ENCODE data around the gene METTL8. TPM values are rescaled to one million over a fixed set of nuclear protein-coding genes. Genes with fewer than 3 reads are reported as not detected.

The METTL8 gene
- total RNA-seq, 1 experiment from 2014 or later, result 55.1 TPM

- ChIA-PET POLR2A (interaction anchor here (0.6 to 3.6 kb wide), 6 partner anchors 13 to 1019 kb away, joined by 3 to 25 read pairs (median 3); partner anchors contain the start of genes DCAF17, GORASP2 and METTL8), CTCF (interaction anchor here (0.7 kb wide), 4 partner anchors 26 to 1522 kb away, joined by 3 to 5 read pairs (median 4); no protein-coding TSS in a partner anchor)
- BruUV-seq (replicated peaks), result no TSS peak
- H3K4me3 Mint-ChIP-seq (ENCODE audit: unreplicated experiment), result no peak overlapping the region
- DNase-seq (ENCODE audit: unreplicated experiment), result no peak
- no peaks in the 10 kb centered on the region for H3K9me3 Mint-ChIP-seq (ENCODE audit: unreplicated experiment)
- no peaks in the 10 kb centered on the region for H3K27me3 Mint-ChIP-seq (ENCODE audit: insufficient read depth, unreplicated experiment)
- TF ChIP-seq CTCF (IDR thresholded peaks at IDR 0.05; ENCODE audit: unreplicated experiment), result no peak
- peaks cover 35% of the 10 kb centered on the region for H3K4me1 Mint-ChIP-seq (ENCODE audit: insufficient read depth, unreplicated experiment)
- intact Hi-C loops (cut with micrococcal nuclease), result no loop called here
- peaks cover 6% of the 10 kb centered on the region for H3K36me3 Mint-ChIP-seq (ENCODE audit: insufficient read depth, unreplicated experiment)
- peak overlapping the region; percentile 5 for H3K27ac Mint-ChIP-seq (ENCODE audit: low read depth, unreplicated experiment)
Observed at GRCh38 chr2:171412571-171413175, 21.1 kb downstream of the METTL8 start.

GRCh38 chr2:171411791-171412483 lies 21.9 kb downstream of the METTL8 start:
- H3K4me1 Mint-ChIP-seq (ENCODE audit: insufficient read depth, unreplicated experiment), result peaks cover 38% of the 10 kb centered on the region
- TF ChIP-seq CTCF (IDR thresholded peaks at IDR 0.05; ENCODE audit: unreplicated experiment), result no peak
- no peak for DNase-seq (ENCODE audit: unreplicated experiment)
- ChIA-PET POLR2A (interaction anchor here (1.0 to 5.0 kb wide), 6 partner anchors 21 to 482 kb away, joined by 3 to 53 read pairs (median 16); partner anchors contain the start of genes DCAF17, GORASP2, METTL8 and TLK1), CTCF (interaction anchor here (0.5 to 2.2 kb wide), 5 partner anchors 18 to 610 kb away, joined by 3 to 7 read pairs (median 4); partner anchors contain the start of gene GORASP2)
- H3K27me3 Mint-ChIP-seq (ENCODE audit: insufficient read depth, unreplicated experiment), result no peaks in the 10 kb centered on the region
- no peaks in the 10 kb centered on the region for H3K9me3 Mint-ChIP-seq (ENCODE audit: unreplicated experiment)
- no TSS peak for BruUV-seq (replicated peaks)
- no peak overlapping the region for H3K4me3 Mint-ChIP-seq (ENCODE audit: unreplicated experiment)
- intact Hi-C loops (cut with micrococcal nuclease), result no loop called here
- H3K36me3 Mint-ChIP-seq (ENCODE audit: insufficient read depth, unreplicated experiment), result peaks cover 6% of the 10 kb centered on the region
- H3K27ac Mint-ChIP-seq (ENCODE audit: low read depth, unreplicated experiment), result peak overlapping the region; percentile 5

- H3K27me3 Mint-ChIP-seq (ENCODE audit: insufficient read depth, unreplicated experiment), result no peaks in the 10 kb centered on the region
- CTCF ChIA-PET, result interaction anchor here (0.5 to 2.2 kb wide), 7 partner anchors 10 to 609 kb away, joined by 3 to 7 read pairs (median 4); partner anchors contain the start of gene GORASP2
- H3K27ac Mint-ChIP-seq (ENCODE audit: low read depth, unreplicated experiment), result peak overlapping the region; percentile 94
- peaks cover 6% of the 10 kb centered on the region for H3K36me3 Mint-ChIP-seq (ENCODE audit: insufficient read depth, unreplicated experiment)
- BruUV-seq (replicated peaks), result no TSS peak
- POLR2A ChIA-PET, result interaction anchor here (0.6 to 5.0 kb wide), 13 partner anchors 11 to 482 kb away, joined by 3 to 53 read pairs (median 6); partner anchors contain the start of genes DCAF17, GORASP2, METTL8 and TLK1
- no peak overlapping the region for H3K4me3 Mint-ChIP-seq (ENCODE audit: unreplicated experiment)
- no peak for DNase-seq (ENCODE audit: unreplicated experiment)
- peaks cover 38% of the 10 kb centered on the region for H3K4me1 Mint-ChIP-seq (ENCODE audit: insufficient read depth, unreplicated experiment)
- intact Hi-C loops (cut with micrococcal nuclease), result no loop called here
- no peak for TF ChIP-seq CTCF (IDR thresholded peaks at IDR 0.05; ENCODE audit: unreplicated experiment)
- no peaks in the 10 kb centered on the region for H3K9me3 Mint-ChIP-seq (ENCODE audit: unreplicated experiment)
Observed at GRCh38 chr2:171411214-171411613, 22.6 kb downstream of the METTL8 start.

GRCh38 chr2:171410624-171411023 lies 23.2 kb downstream of the METTL8 start:
- CTCF ChIA-PET, result interaction anchor here (0.6 to 2.2 kb wide), 8 partner anchors 10 to 481 kb away, joined by 3 to 7 read pairs (median 4); partner anchors contain the start of gene GORASP2
- H3K4me3 Mint-ChIP-seq (ENCODE audit: unreplicated experiment), result peak overlapping the region; percentile 81

More at GRCh38 chr2:171410624-171411023, 23.2 kb downstream of the METTL8 start:
- peaks cover 35% of the 10 kb centered on the region for H3K4me1 Mint-ChIP-seq (ENCODE audit: insufficient read depth, unreplicated experiment)
- intact Hi-C loops (cut with micrococcal nuclease), result no loop called here
- no peak for DNase-seq (ENCODE audit: unreplicated experiment)
- peak overlapping the region; percentile 94 for H3K27ac Mint-ChIP-seq (ENCODE audit: low read depth, unreplicated experiment)
- H3K27me3 Mint-ChIP-seq (ENCODE audit: insufficient read depth, unreplicated experiment), result no peaks in the 10 kb centered on the region
- H3K9me3 Mint-ChIP-seq (ENCODE audit: unreplicated experiment), result no peaks in the 10 kb centered on the region
- no TSS peak for BruUV-seq (replicated peaks)
- peaks cover 6% of the 10 kb centered on the region for H3K36me3 Mint-ChIP-seq (ENCODE audit: insufficient read depth, unreplicated experiment)
- POLR2A ChIA-PET, result interaction anchor here (0.7 to 5.0 kb wide), 17 partner anchors 10 to 481 kb away, joined by 3 to 53 read pairs (median 6); partner anchors contain the start of genes DCAF17, GORASP2, METTL8 and TLK1
- no peak for TF ChIP-seq CTCF (IDR thresholded peaks at IDR 0.05; ENCODE audit: unreplicated experiment)

Measured in MCF 10A (cell line).